ENCODE measurements around the gene ARHGEF39. TPM values are rescaled to one million over a fixed set of nuclear protein-coding genes. Genes with fewer than 3 reads are reported as not detected.

Gene ARHGEF39
- total and polyA plus RNA-seq, 2 experiments from 2014 or later = 5.2 to 9.4 TPM

GRCh38 chr9:35661756-35662350 is 3.1 kb downstream of the ARHGEF39 start:
- Histone ChIP-seq H3K36me3 (replicated peaks; ENCODE audit: insufficient read depth, low read depth) (no peaks in the 10 kb centered on the region), H4K20me1 (ENCODE audit: insufficient read depth, poor library complexity, severe bottlenecking) (no peaks in the 10 kb centered on the region), H2AFZ (no peak overlapping the region), H3K4me1 (ENCODE audit: insufficient read depth) (peaks cover 11% of the 10 kb centered on the region), H3K9me2 (replicated peaks; ENCODE audit: insufficient read depth) (no peaks in the 10 kb centered on the region), H3K4me3 (no peak overlapping the region), H3K9me3 (ENCODE audit: low read depth) (no peaks in the 10 kb centered on the region), H3K27ac (peak overlapping the region; percentile 50), H3K27me3 (no peaks in the 10 kb centered on the region), H3K4me2 (no peak overlapping the region), H3K79me2 (peaks cover 11% of the 10 kb centered on the region)
- DNase-seq (ENCODE audit: low spot score) = no peak
- WGBS (ENCODE audit: low lambda C conversion rate, missing lambda C conversion rate) = 86% methylated on average over 3 of the region's 3 CpGs
- TF ChIP-seq EZH2 (IDR thresholded peaks at IDR 0.05; ENCODE audit: borderline replicate concordance) (no peak), CTCF (IDR thresholded peaks at IDR 0.05; ENCODE audit: poor library complexity) (no peak), EZH2phosphoT487 (IDR thresholded peaks at IDR 0.05; ENCODE audit: low read depth, severe bottlenecking, unreplicated experiment) (no peak)

GRCh38 chr9:35660966-35661415 is 4.0 kb downstream of the ARHGEF39 start:
- no peaks in the 10 kb centered on the region for H3K36me3 ChIP-seq (replicated peaks; ENCODE audit: insufficient read depth, low read depth)
- peak; percentile 47 for DNase-seq (ENCODE audit: low spot score)
- H3K27me3 ChIP-seq = no peaks in the 10 kb centered on the region
- WGBS (ENCODE audit: low lambda C conversion rate, missing lambda C conversion rate) = 77% methylated on average over 9 of the region's 9 CpGs
- TF ChIP-seq EZH2phosphoT487 (IDR thresholded peaks at IDR 0.05; ENCODE audit: low read depth, severe bottlenecking, unreplicated experiment) (no peak), CTCF (IDR thresholded peaks at IDR 0.05; ENCODE audit: poor library complexity) (peak; percentile 47)
- H3K27ac ChIP-seq = peak overlapping the region; percentile 50
- H4K20me1 ChIP-seq (ENCODE audit: insufficient read depth, poor library complexity, severe bottlenecking) = no peaks in the 10 kb centered on the region
- no peaks in the 10 kb centered on the region for H3K9me3 ChIP-seq (ENCODE audit: low read depth)
- H3K9me2 ChIP-seq (replicated peaks; ENCODE audit: insufficient read depth) = no peaks in the 10 kb centered on the region
- peaks cover 11% of the 10 kb centered on the region for H3K79me2 ChIP-seq
- H3K4me3 ChIP-seq = no peak overlapping the region
- H2AFZ ChIP-seq = no peak overlapping the region
- no peak overlapping the region for H3K4me2 ChIP-seq
- H3K4me1 ChIP-seq (ENCODE audit: insufficient read depth) = peaks cover 11% of the 10 kb centered on the region

GRCh38 chr9:35659340-35659739 is 5.7 kb downstream of the ARHGEF39 start:
- Histone ChIP-seq H3K9me2 (replicated peaks; ENCODE audit: insufficient read depth) (no peaks in the 10 kb centered on the region), H3K79me2 (peaks cover 11% of the 10 kb centered on the region), H3K4me2 (peak overlapping the region; percentile 70), H3K4me3 (peak overlapping the region; percentile 50), H4K20me1 (ENCODE audit: insufficient read depth, poor library complexity, severe bottlenecking) (no peaks in the 10 kb centered on the region), H3K27ac (peak overlapping the region; percentile 98), H3K27me3 (no peaks in the 10 kb centered on the region), H3K4me1 (ENCODE audit: insufficient read depth) (peaks cover 6% of the 10 kb centered on the region), H2AFZ (no peak overlapping the region), H3K36me3 (replicated peaks; ENCODE audit: insufficient read depth, low read depth) (no peaks in the 10 kb centered on the region), H3K9me3 (ENCODE audit: low read depth) (no peaks in the 10 kb centered on the region)
- DNase-seq (ENCODE audit: low spot score) = no peak
- 69% methylated on average over 3 of the region's 3 CpGs for WGBS (ENCODE audit: low lambda C conversion rate, missing lambda C conversion rate)
- no peak for TF ChIP-seq CTCF (IDR thresholded peaks at IDR 0.05; ENCODE audit: poor library complexity)
- TF ChIP-seq EZH2 (IDR thresholded peaks at IDR 0.05; ENCODE audit: borderline replicate concordance) = no peak
- no peak for TF ChIP-seq EZH2phosphoT487 (IDR thresholded peaks at IDR 0.05; ENCODE audit: low read depth, severe bottlenecking, unreplicated experiment)

Measured in hepatocyte (in vitro differentiated cells).